Measurements from ENCODE around the gene DLX6.

GRCh38 chr7:97013845-97014134 is 8.4 kb downstream of the DLX6 start:
- TF ChIP-seq, protein P1, sequence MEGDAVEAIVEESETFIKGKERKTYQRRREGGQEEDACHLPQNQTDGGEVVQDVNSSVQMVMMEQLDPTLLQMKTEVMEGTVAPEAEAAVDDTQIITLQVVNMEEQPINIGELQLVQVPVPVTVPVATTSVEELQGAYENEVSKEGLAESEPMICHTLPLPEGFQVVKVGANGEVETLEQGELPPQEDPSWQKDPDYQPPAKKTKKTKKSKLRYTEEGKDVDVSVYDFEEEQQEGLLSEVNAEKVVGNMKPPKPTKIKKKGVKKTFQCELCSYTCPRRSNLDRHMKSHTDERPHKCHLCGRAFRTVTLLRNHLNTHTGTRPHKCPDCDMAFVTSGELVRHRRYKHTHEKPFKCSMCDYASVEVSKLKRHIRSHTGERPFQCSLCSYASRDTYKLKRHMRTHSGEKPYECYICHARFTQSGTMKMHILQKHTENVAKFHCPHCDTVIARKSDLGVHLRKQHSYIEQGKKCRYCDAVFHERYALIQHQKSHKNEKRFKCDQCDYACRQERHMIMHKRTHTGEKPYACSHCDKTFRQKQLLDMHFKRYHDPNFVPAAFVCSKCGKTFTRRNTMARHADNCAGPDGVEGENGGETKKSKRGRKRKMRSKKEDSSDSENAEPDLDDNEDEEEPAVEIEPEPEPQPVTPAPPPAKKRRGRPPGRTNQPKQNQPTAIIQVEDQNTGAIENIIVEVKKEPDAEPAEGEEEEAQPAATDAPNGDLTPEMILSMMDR (IDR thresholded peaks at IDR 0.05): no peak
- no peak for TF ChIP-seq ZFX (IDR thresholded peaks at IDR 0.05; ENCODE audit: borderline replicate concordance)
